ENCODE measurements around the gene TMC6. TPM values are rescaled to one million over a fixed set of nuclear protein-coding genes. Genes with fewer than 3 reads are reported as not detected.
"Not testable (repeated sequence)": the region's sequence is repeated elsewhere in the genome, so short reads cannot be mapped to it uniquely, and the experiment has no call there.

Gene TMC6, protein sequence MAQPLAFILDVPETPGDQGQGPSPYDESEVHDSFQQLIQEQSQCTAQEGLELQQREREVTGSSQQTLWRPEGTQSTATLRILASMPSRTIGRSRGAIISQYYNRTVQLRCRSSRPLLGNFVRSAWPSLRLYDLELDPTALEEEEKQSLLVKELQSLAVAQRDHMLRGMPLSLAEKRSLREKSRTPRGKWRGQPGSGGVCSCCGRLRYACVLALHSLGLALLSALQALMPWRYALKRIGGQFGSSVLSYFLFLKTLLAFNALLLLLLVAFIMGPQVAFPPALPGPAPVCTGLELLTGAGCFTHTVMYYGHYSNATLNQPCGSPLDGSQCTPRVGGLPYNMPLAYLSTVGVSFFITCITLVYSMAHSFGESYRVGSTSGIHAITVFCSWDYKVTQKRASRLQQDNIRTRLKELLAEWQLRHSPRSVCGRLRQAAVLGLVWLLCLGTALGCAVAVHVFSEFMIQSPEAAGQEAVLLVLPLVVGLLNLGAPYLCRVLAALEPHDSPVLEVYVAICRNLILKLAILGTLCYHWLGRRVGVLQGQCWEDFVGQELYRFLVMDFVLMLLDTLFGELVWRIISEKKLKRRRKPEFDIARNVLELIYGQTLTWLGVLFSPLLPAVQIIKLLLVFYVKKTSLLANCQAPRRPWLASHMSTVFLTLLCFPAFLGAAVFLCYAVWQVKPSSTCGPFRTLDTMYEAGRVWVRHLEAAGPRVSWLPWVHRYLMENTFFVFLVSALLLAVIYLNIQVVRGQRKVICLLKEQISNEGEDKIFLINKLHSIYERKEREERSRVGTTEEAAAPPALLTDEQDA
- total RNA-seq, result 100 to 1,000 TPM; 128 to 132 TPM

GRCh38 chr17:78128551-78129350, at the start of gene TMC6:
TSS of gene TMC6 (minus strand) at chr17:78128755. CDS start at chr17:78126832, 1,923 bp downstream.
- ChIA-PET CTCF (interaction anchor here (0.9 to 10.0 kb wide), 5 partner anchors 7 to 232 kb away, joined by 3 to 68 read pairs (median 5); no protein-coding TSS in a partner anchor), POLR2A (interaction anchor here (1.7 kb wide), 1 partner anchor 12 kb away, joined by 7 read pairs; no protein-coding TSS in a partner anchor)

GRCh38 chr17:78176548-78177025, 48.0 kb upstream of the TMC6 start:
- POLR2A ChIA-PET, result interaction anchor here (0.7 to 3.0 kb wide), 2 partner anchors 10 to 11 kb away, joined by 3 to 11 read pairs; partner anchors contain the start of genes AFMID and TK1
- CTCF ChIA-PET, result interaction anchor here (0.6 to 2.8 kb wide), 21 partner anchors 10 to 157 kb away, joined by 3 to 14 read pairs (median 4); partner anchors contain the start of genes AFMID and TK1

DNA sequence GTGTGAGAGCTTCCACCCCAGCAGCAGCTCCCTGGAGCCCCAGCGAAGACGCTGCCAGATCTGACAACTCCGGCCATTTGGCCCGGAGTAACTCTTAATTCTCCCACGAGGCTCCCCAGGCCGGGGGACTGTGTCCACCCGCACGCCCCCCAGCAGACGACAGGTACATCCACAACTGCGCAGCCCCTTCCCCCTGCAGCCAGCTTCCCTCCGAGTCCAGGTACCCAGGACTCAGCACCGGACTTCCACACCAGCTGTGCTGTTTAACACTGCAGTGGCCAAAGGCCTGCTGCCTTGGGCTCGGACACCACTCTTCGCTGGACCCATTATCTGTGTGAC, 47.1 kb upstream of the TMC6 start:
- ChIA-PET POLR2A (interaction anchor here (3.0 kb wide), 1 partner anchor 11 kb away, joined by 11 read pairs; the partner anchor contains the start of genes AFMID and TK1), CTCF (interaction anchor here (1.2 to 2.8 kb wide), 10 partner anchors 8 to 149 kb away, joined by 3 to 14 read pairs (median 4); no protein-coding TSS in a partner anchor)

- POLR2A ChIA-PET, result interaction anchor here (3.0 kb wide), 1 partner anchor 11 kb away, joined by 11 read pairs; the partner anchor contains the start of genes AFMID and TK1
- CTCF ChIA-PET, result interaction anchor here (0.6 to 2.8 kb wide), 7 partner anchors 9 to 91 kb away, joined by 3 to 14 read pairs (median 4); no protein-coding TSS in a partner anchor
Measured at GRCh38 chr17:78174870-78175642, 46.5 kb upstream of the TMC6 start.

GRCh38 chr17:78174346-78174869, 45.9 kb upstream of the TMC6 start:
- POLR2A ChIA-PET, result interaction anchor here (3.0 kb wide), 1 partner anchor 12 kb away, joined by 11 read pairs; the partner anchor contains the start of genes AFMID and TK1
- CTCF ChIA-PET, result interaction anchor here (1.2 to 1.8 kb wide), 2 partner anchors 9 to 37 kb away, joined by 3 to 4 read pairs; no protein-coding TSS in a partner anchor

- ChIA-PET CTCF (interaction anchor here (1.6 kb wide), 1 partner anchor 78 kb away, joined by 4 read pairs; no protein-coding TSS in a partner anchor), POLR2A (interaction anchor here (1.1 kb wide), 1 partner anchor 13 kb away, joined by 3 read pairs; no protein-coding TSS in a partner anchor)
Measured at GRCh38 chr17:78173097-78173715, 44.7 kb upstream of the TMC6 start.

DNA sequence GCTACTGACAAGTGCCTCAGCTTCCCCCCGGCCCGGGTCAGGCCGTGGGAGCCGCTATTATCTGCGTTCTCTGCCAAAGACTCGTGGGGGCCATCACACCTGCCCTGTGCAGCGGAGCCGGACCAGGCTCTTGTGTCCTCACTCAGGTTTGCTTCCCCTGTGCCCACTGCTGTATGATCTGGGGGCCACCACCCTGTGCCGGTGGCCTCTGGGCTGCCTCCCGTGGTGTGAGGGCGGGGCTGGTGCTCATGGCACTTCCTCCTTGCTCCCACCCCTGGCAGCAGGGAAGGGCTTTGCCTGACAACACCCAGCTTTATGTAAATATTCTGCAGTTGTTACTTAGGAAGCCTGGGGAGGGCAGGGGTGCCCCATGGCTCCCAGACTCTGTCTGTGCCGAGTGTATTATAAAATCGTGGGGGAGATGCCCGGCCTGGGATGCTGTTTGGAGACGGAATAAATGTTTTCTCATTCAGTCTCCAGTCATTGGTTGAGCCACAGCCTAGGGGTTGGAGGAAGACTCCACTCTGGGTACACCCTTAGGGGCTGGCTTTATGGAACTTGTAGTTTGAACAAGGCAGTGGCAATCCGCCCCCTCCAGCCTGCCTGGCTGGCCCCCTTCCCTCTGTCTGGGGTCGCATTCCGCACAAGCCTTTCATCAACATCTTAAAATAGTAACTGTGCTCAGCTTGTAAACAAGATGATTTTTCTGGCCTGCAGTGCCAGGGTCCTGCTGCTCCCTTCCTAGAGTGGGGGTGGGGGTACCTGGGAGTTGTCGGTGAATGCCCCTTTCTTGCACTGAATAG, 43.9 kb upstream of the TMC6 start:
- CTCF ChIA-PET, result interaction anchor here (1.6 kb wide), 1 partner anchor 79 kb away, joined by 4 read pairs; no protein-coding TSS in a partner anchor
- POLR2A ChIA-PET, result no interaction called here

- CTCF ChIA-PET, result interaction anchor here (1.6 kb wide), 1 partner anchor 80 kb away, joined by 4 read pairs; no protein-coding TSS in a partner anchor
- POLR2A ChIA-PET, result not testable (repeated sequence)
Measured at GRCh38 chr17:78171591-78172248, 43.2 kb upstream of the TMC6 start.

DNA sequence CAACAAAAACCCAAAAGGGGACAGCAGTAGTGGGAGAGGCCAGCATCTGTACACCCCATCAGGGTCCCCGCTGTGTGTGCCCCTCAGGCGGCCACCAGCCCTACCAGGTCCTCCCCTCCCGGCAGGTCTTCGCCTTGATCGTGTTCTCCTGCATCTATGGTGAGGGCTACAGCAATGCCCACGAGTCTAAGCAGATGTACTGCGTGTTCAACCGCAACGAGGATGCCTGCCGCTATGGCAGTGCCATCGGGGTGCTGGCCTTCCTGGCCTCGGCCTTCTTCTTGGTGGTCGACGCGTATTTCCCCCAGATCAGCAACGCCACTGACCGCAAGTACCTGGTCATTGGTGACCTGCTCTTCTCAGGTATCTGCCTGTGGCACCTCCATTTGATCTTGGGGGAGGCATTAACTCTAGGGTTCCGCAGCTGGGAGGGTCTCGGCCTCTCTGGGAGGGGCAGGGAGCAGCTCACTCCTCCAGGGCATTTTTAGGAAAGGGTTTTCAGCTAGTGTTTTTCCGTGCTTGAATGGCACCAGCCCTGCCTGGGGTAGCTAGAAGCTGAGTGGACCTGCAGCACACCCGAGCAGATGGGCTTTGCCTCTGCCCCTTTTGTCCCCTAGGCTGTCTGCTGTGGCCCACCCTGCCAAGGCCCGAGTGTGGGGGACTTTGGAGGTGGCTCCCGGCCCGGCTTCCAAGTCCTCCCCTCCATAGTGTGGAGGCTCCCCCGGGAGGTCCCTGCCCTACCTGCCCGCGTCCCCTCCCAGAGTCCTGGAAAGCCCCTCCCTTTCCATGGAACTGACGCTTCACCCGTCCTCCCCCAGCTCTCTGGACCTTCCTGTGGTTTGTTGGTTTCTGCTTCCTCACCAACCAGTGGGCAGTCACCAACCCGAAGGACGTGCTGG, 42.4 kb upstream of the TMC6 start:
- ChIA-PET CTCF (interaction anchor here (2.3 kb wide), 1 partner anchor 58 kb away, joined by 9 read pairs; no protein-coding TSS in a partner anchor), POLR2A (no interaction called here)

DNA sequence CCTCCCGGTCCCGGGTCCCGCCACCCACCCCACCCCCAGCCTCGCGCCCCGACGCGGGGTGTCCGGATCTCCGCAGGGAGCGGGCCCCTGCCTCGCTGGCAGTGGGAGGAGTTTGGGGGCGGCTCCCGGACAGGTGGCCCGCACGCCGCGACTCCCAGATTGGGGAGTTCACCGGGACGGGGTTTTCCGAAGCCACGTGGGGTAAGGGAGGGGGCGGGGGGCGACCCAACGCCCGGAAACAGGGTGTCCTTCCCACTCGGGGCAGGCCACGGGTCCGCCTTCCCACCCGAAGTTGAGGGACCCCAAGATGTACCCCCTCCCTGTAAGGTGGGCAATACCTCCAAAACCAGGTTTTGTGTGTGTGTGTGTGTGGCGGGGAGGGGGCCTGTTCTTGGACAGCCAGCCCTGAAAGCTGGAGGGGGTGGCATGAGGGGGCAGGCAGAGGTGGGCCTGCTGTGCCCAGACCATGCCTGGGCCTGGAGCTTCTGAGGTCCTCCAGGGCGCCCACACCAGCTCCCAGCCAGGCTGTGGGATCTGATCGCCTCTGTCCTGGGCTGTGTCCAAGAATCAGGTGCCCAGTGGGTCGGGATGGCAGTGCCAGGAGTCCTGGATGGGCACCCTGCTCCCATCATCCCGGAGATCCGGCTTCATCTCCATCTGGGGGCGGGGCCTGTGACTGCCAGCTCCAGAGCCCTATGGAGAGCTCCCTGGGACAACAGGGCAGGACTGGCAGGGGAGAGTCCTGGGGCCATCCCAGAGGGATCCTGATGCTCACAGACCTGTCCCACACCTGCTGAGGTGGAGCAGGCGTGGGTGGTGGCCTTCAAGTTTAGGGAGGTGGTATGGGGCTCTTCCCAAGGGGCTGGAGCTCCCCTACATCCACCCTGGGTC, 40.6 kb upstream of the TMC6 start:
- POLR2A ChIA-PET, result interaction anchor here (0.6 to 1.1 kb wide), 4 partner anchors 26 to 78 kb away, joined by 3 to 5 read pairs (median 4); no protein-coding TSS in a partner anchor
- CTCF ChIA-PET, result interaction anchor here (0.8 to 2.3 kb wide), 6 partner anchors 11 to 82 kb away, joined by 3 to 9 read pairs (median 5); partner anchors contain the start of gene TMC8

GRCh38 chr17:78168242-78168902, 39.8 kb upstream of the TMC6 start, which contains the start of gene SYNGR2:
TSS of gene SYNGR2 (plus strand) at chr17:78168581. CDS start at chr17:78168617, 36 bp downstream.
- ChIA-PET POLR2A (no interaction called here), CTCF (no interaction called here)

GRCh38 chr17:78166416-78166815, 37.9 kb upstream of the TMC6 start:
- ChIA-PET POLR2A (no interaction called here), CTCF (no interaction called here)

Data from activated CD8-positive, alpha-beta memory T cell treated with anti-CD3 and anti-CD28 coated beads for 36 hours (primary cell).